PC-3 (cell line): ENCODE results near the gene KCNQ4. TPM values are rescaled to one million over a fixed set of nuclear protein-coding genes. Genes with fewer than 3 reads are reported as not detected.

ENCODE experiments used
- ATAC-seq: fragments of 200-7000 bp; cut with Tn5 transposase; 2 replicates; pipeline ENCODE4 v1.9.1; 2020; ENCODE audit warnings: mild to moderate bottlenecking, moderate library complexity
- BruUV-seq: library from RNA; stranded (reverse); fragments of 400-500 nt; replicated peaks from 2 replicates; lab custom pipeline; 2021; lab: Mats Ljungman, UMichigan
- CTCF ChIA-PET: fragments of 300-600 bp; sonication (Branson Sonifier 250); formaldehyde crosslinking; loops from one replicate; lab custom pipeline; 2022; ENCODE audit warnings: antibody characterized with exemption; lab: Charles Lee
- POLR2A ChIA-PET: fragments of 300-600 bp; sonication (Branson Sonifier 250); formaldehyde crosslinking; loops from one replicate; lab custom pipeline; 2022; ENCODE audit warnings: antibody characterized with exemption; ENCODE audit not compliant: unreplicated experiment; lab: Charles Lee
- DNase-seq: peaks from one replicate; pipeline ENCODE4 v3.0.0-alpha.2; 2015
- H2AFZ ChIP-seq: fragments of 300-600 bp; sonication (generic); 2 replicates; pipeline ENCODE4 v1.6.0; 2016; ENCODE audit warnings: antibody characterized with exemption, low read length
- H3F3A ChIP-seq: fragments of 300-600 bp; sonication (generic); one replicate; pipeline ENCODE4 v1.6.0; 2017; ENCODE audit warnings: antibody characterized with exemption, low read length, control low read depth, mild to moderate bottlenecking; ENCODE audit not compliant: unreplicated experiment
- H3K27ac ChIP-seq: fragments of 300-600 bp; sonication (generic); 2 replicates; pipeline ENCODE4 v1.5.1; 2016; ENCODE audit warnings: mild to moderate bottlenecking, low read length
- H3K27me3 ChIP-seq: fragments of 300-600 bp; sonication (generic); 2 replicates; pipeline ENCODE4 v1.6.1; 2016; ENCODE audit warnings: low read length, mixed read lengths
- H3K36me3 ChIP-seq: fragments of 300-600 bp; sonication (generic); 2 replicates; pipeline ENCODE4 v1.6.1; 2016; ENCODE audit warnings: low read depth, mixed run types, low read length, mixed read lengths
- H3K4me1 ChIP-seq: fragments of 300-600 bp; sonication (generic); 2 replicates; pipeline ENCODE4 v1.5.1; 2016; ENCODE audit warnings: low read length; ENCODE audit not compliant: insufficient read depth
- H3K4me2 ChIP-seq: fragments of 300-600 bp; sonication (generic); 2 replicates; pipeline ENCODE4 v1.6.0; 2016; ENCODE audit warnings: low read length
- H3K4me3 ChIP-seq: fragments of 300-600 bp; sonication (generic); 2 replicates; pipeline ENCODE4 v1.5.1; 2016; ENCODE audit warnings: mild to moderate bottlenecking, low read length, mixed read lengths
- H3K79me2 ChIP-seq: fragments of 300-600 bp; sonication (generic); 2 replicates; pipeline ENCODE4 v1.6.1; 2017; ENCODE audit warnings: low read length, mixed read lengths
- H3K9ac ChIP-seq: fragments of 300-600 bp; sonication (generic); 2 replicates; pipeline ENCODE4 v1.6.0; 2016; ENCODE audit warnings: mild to moderate bottlenecking, low read length
- H3K9me2 ChIP-seq: fragments of 300-600 bp; sonication (generic); replicated peaks from 2 replicates; pipeline ENCODE4 v1.6.1; 2016; ENCODE audit warnings: mixed run types, low read length, mixed read lengths
- H3K9me3 ChIP-seq: fragments of 300-600 bp; sonication (generic); 2 replicates; pipeline ENCODE4 v1.6.1; 2016; ENCODE audit warnings: low read length, mixed read lengths
- H4K20me1 ChIP-seq: fragments of 300-600 bp; sonication (generic); 2 replicates; pipeline ENCODE4 v1.6.1; 2016; ENCODE audit warnings: low read length, mixed read lengths
- EZH2 ChIP-seq: fragments of 300-600 bp; sonication (generic); IDR thresholded peaks from one replicate; pipeline ENCODE4 v1.6.1; 2017; ENCODE audit warnings: antibody characterized with exemption, mild to moderate bottlenecking, low read length; ENCODE audit not compliant: unreplicated experiment
- EZH2phosphoT487 ChIP-seq: fragments of 300-600 bp; sonication (generic); IDR thresholded peaks from 2 replicates; pipeline ENCODE4 v1.6.1; 2018; ENCODE audit warnings: mild to moderate bottlenecking, antibody characterized with exemption, low read length, borderline replicate concordance
- intact Hi-C: fragments of 100-400 bp; cut with micrococcal nuclease; formaldehyde crosslinking; loops from 2 replicates; pipeline ENCODE4 v1.9.0; 2023
- total RNA-seq: library from RNA; depleted of rRNA; stranded (reverse); fragments of >200 nt; gene quantifications from 2 replicates; pipeline ENCODE4 v1.2.3, GENCODE V29; 2014
- TF ChIP-seq, protein P1 (sequence below): fragments of 300-600 bp; sonication (generic); conservative IDR thresholded peaks from 2 replicates; pipeline ENCODE4 v1.5.1; 2017; ENCODE audit warnings: antibody characterized with exemption, low read depth, mild to moderate bottlenecking, low read length

KCNQ4 gene
- total RNA-seq, 1 experiment from 2014 or later = 2.5 TPM

DNA sequence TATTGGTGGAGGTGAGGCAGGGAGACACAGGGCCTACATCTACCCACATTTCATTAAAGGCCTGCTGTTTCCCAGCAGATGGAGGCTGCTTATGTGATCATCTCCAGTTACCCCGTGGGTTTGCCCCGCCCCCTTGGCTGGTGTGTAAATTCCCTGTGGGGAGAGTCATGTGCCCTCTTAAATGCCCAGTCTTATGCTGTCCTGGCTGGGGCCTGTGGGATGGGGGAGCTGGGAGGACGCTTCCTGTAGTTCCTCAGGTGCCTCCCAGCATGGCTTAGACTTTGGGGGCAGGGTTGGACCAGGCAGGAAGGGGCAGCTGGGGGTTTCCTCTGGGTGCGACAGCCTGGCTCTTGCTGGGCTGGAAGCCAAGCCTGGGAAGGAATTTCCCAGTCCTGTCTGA, 94.1 kb downstream of the KCNQ4 start:
- TF ChIP-seq EZH2phosphoT487 (no peak), EZH2 (no peak)
- peaks cover 9% of the 10 kb centered on the region for H3F3A ChIP-seq
- H4K20me1 ChIP-seq = no peaks in the 10 kb centered on the region
- H3K9me2 ChIP-seq = no peaks in the 10 kb centered on the region
- H3K4me2 ChIP-seq = peak overlapping the region; percentile 6; the same call in 1 of the 2 replicates
- peaks cover 36% of the 10 kb centered on the region for H3K4me1 ChIP-seq
- ATAC-seq (peak; percentile 68), DNase-seq (peak; percentile 71)
- intact Hi-C loops = no loop called here
- ChIA-PET POLR2A (no interaction called here), CTCF (interaction anchor here (0.5 kb wide), 1 partner anchor 28 kb away, joined by 3 read pairs; no protein-coding TSS in a partner anchor)
- no peak overlapping the region for H3K4me3 ChIP-seq
- no peaks in the 10 kb centered on the region for H3K27me3 ChIP-seq
- H3K9ac ChIP-seq = peak overlapping the region; percentile 27; the same call in 1 of the 2 replicates
- no TSS peak for BruUV-seq
- no peaks in the 10 kb centered on the region for H3K79me2 ChIP-seq
- peaks cover 8% of the 10 kb centered on the region; the same call in 1 of the 2 replicates for H3K36me3 ChIP-seq
- peak overlapping the region; percentile 53 for H3K27ac ChIP-seq
- peaks cover 11% of the 10 kb centered on the region for H3K9me3 ChIP-seq
- H2AFZ ChIP-seq = peak overlapping the region; percentile 35

DNA sequence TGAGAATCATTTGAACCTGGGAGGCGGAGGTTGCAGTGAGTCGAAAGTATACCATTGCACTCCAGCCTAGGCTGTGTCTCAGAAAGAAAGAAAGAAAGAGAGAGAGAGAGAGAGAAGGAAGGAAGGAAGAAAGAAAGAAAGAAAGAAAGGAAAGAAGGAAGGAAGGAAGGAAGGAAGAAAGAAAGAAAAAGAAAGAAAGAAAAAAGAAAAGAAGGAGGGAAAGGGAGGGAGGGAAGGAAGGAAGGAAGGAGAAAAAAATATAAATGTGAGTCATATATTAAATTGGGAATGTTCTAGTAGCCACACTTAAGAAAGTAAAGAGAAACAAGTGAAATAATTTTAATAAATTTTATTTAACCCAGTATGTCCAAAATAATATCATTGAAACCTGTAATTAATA, 95.3 kb downstream of the KCNQ4 start:
- H3F3A ChIP-seq = peaks cover 9% of the 10 kb centered on the region
- H3K9me2 ChIP-seq = no peaks in the 10 kb centered on the region
- no peak overlapping the region for H2AFZ ChIP-seq
- H4K20me1 ChIP-seq = no peaks in the 10 kb centered on the region
- BruUV-seq = no TSS peak
- intact Hi-C loops = no loop called here
- no peak overlapping the region for H3K4me3 ChIP-seq
- DNase-seq (no peak), ATAC-seq (no peak)
- H3K27me3 ChIP-seq = no peaks in the 10 kb centered on the region
- H3K4me2 ChIP-seq = no peak overlapping the region
- CTCF ChIA-PET = no interaction called here
- H3K9me3 ChIP-seq = peaks cover 11% of the 10 kb centered on the region
- no peak overlapping the region for H3K27ac ChIP-seq
- TF ChIP-seq, protein P1, sequence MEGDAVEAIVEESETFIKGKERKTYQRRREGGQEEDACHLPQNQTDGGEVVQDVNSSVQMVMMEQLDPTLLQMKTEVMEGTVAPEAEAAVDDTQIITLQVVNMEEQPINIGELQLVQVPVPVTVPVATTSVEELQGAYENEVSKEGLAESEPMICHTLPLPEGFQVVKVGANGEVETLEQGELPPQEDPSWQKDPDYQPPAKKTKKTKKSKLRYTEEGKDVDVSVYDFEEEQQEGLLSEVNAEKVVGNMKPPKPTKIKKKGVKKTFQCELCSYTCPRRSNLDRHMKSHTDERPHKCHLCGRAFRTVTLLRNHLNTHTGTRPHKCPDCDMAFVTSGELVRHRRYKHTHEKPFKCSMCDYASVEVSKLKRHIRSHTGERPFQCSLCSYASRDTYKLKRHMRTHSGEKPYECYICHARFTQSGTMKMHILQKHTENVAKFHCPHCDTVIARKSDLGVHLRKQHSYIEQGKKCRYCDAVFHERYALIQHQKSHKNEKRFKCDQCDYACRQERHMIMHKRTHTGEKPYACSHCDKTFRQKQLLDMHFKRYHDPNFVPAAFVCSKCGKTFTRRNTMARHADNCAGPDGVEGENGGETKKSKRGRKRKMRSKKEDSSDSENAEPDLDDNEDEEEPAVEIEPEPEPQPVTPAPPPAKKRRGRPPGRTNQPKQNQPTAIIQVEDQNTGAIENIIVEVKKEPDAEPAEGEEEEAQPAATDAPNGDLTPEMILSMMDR = no peak
- TF ChIP-seq EZH2phosphoT487 (no peak), EZH2 (no peak)
- peaks cover 8% of the 10 kb centered on the region; the same call in 1 of the 2 replicates for H3K36me3 ChIP-seq
- H3K9ac ChIP-seq = no peak overlapping the region
- peaks cover 36% of the 10 kb centered on the region for H3K4me1 ChIP-seq
- POLR2A ChIA-PET = no interaction called here
- no peaks in the 10 kb centered on the region for H3K79me2 ChIP-seq

DNA sequence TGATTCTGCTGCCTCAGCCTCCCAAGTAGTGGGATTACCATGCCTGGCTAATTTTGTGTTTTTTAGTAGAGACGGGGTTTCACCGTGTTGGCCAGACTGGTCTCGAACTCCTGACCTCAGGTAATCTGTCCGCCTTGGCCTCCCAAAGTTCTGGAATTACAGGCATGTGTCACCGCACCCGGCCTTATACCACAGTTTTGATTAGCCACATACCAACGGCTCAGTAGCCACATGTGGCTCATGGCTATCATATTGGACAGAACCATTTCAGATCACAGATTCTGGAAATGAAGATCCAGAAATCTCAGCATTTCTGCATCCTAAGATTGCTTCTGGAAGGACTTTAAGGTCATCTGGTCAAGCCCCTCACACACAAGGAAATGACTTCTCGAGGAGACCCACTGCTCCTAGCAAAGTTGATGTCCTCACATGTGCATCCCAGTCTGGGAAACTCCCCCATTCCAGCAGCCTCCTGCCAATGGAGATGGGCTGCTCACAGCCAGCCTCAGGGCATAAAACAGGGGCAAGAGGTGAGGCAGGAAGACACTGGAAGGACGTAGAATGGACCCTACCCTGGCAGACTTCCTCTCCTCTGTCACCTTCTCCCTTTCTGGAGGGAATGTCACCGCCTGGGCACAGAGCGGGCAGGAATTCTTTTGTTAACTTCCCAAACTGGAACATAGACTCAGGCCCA, 96.0 kb downstream of the KCNQ4 start:
- H2AFZ ChIP-seq = no peak overlapping the region
- no peak for TF ChIP-seq EZH2phosphoT487
- TF ChIP-seq, protein P1 = no peak
- H3K79me2 ChIP-seq = no peaks in the 10 kb centered on the region
- H3F3A ChIP-seq = peaks cover 9% of the 10 kb centered on the region
- no peaks in the 10 kb centered on the region for H3K9me2 ChIP-seq
- peaks cover 8% of the 10 kb centered on the region; the same call in 1 of the 2 replicates for H3K36me3 ChIP-seq
- H3K9ac ChIP-seq = no peak overlapping the region
- no peak overlapping the region for H3K4me3 ChIP-seq
- ATAC-seq (no peak), DNase-seq (no peak)
- intact Hi-C loops = no loop called here
- H4K20me1 ChIP-seq = no peaks in the 10 kb centered on the region
- peaks cover 36% of the 10 kb centered on the region for H3K4me1 ChIP-seq
- H3K9me3 ChIP-seq = peaks cover 11% of the 10 kb centered on the region
- no peak overlapping the region for H3K4me2 ChIP-seq
- POLR2A ChIA-PET = no interaction called here
- no peaks in the 10 kb centered on the region for H3K27me3 ChIP-seq
- CTCF ChIA-PET = no interaction called here
- no TSS peak for BruUV-seq
- H3K27ac ChIP-seq = no peak overlapping the region
